GM23338 (cell line): ENCODE data around the gene SERPINE2. TPM values are rescaled to one million over a fixed set of nuclear protein-coding genes. Genes with fewer than 3 reads are reported as not detected.

Experiments
- ATAC-seq: fragments of 200-7000 bp; cut with Tn5 transposase; 3 replicates; pipeline ENCODE4 v1.9.1; 2020
- DNase-seq: peaks from one replicate; pipeline ENCODE4 v3.0.0-alpha.2; 2015; ENCODE audit warnings: low spot score
- H2AFZ ChIP-seq: fragments of 200-600 bp; sonication (generic); 2 replicates; pipeline ENCODE4 v1.8.0; 2016; ENCODE audit warnings: antibody characterized with exemption, mild to moderate bottlenecking, moderate library complexity
- H3F3A ChIP-seq: fragments of 200-600 bp; sonication (generic); replicated peaks from 2 replicates; pipeline ENCODE4 v1.8.0; 2017; ENCODE audit warnings: antibody characterized with exemption, mixed run types, low read depth
- H3K27ac ChIP-seq: fragments of 200-600 bp; sonication (generic); 2 replicates; pipeline ENCODE4 v1.6.1; 2016; ENCODE audit warnings: low read depth
- H3K27me3 ChIP-seq: fragments of 200-600 bp; sonication (generic); 2 replicates; pipeline ENCODE4 v1.8.0; 2016; ENCODE audit warnings: mild to moderate bottlenecking, mixed run types, moderate library complexity; ENCODE audit not compliant: insufficient read depth
- H3K36me3 ChIP-seq: fragments of 200-600 bp; sonication (generic); 2 replicates; pipeline ENCODE4 v1.8.0; 2016; ENCODE audit warnings: mild to moderate bottlenecking; ENCODE audit not compliant: insufficient read depth
- H3K4me1 ChIP-seq: fragments of 200-600 bp; sonication (generic); 2 replicates; pipeline ENCODE4 v1.8.0; 2016; ENCODE audit warnings: mild to moderate bottlenecking, moderate library complexity; ENCODE audit not compliant: insufficient read depth
- H3K4me2 ChIP-seq: fragments of 200-600 bp; sonication (generic); 2 replicates; pipeline ENCODE4 v1.7.1; 2017; ENCODE audit warnings: mixed run types
- H3K4me3 ChIP-seq: fragments of 200-600 bp; sonication (generic); 2 replicates; pipeline ENCODE4 v1.6.1; 2016; ENCODE audit warnings: mixed run types
- H3K79me2 ChIP-seq: fragments of 200-600 bp; sonication (generic); replicated peaks from 2 replicates; pipeline ENCODE4 v1.8.0; 2017; ENCODE audit warnings: mild to moderate bottlenecking; ENCODE audit not compliant: insufficient read depth
- H3K9me2 ChIP-seq: fragments of 200-600 bp; sonication (generic); 2 replicates; pipeline ENCODE4 v1.8.0; 2017; ENCODE audit not compliant: insufficient read depth
- H4K20me1 ChIP-seq: fragments of 200-600 bp; sonication (generic); replicated peaks from 2 replicates; pipeline ENCODE4 v1.8.0; 2017; ENCODE audit warnings: mild to moderate bottlenecking; ENCODE audit not compliant: insufficient read depth
- H3K27ac Mint-ChIP-seq: 2 replicates; pipeline ENCODE4 v1.8.0; 2020; ENCODE audit warnings: inconsistent platforms, mild to moderate bottlenecking, moderate library complexity, mixed read lengths
- H3K27me3 Mint-ChIP-seq: 3 replicates; pipeline ENCODE4 v1.8.0; 2022; ENCODE audit warnings: low read depth, mild to moderate bottlenecking, moderate library complexity, mixed read lengths, inconsistent platforms; ENCODE audit not compliant: insufficient read depth, poor library complexity
- H3K36me3 Mint-ChIP-seq: 3 replicates; pipeline ENCODE4 v1.8.0; 2021; ENCODE audit warnings: low read depth, mild to moderate bottlenecking, inconsistent platforms, moderate library complexity, mixed read lengths
- H3K4me1 Mint-ChIP-seq: 3 replicates; pipeline ENCODE4 v1.8.0; 2020; ENCODE audit warnings: mild to moderate bottlenecking, inconsistent platforms, mixed read lengths
- H3K4me3 Mint-ChIP-seq: 3 replicates; pipeline ENCODE4 v1.8.0; 2021; ENCODE audit warnings: moderate library complexity, mild to moderate bottlenecking, inconsistent platforms, mixed read lengths
- H3K9me3 Mint-ChIP-seq: 3 replicates; pipeline ENCODE4 v1.8.0; 2020; ENCODE audit warnings: moderate library complexity, mild to moderate bottlenecking, inconsistent platforms, mixed read lengths
- CREB1 ChIP-seq: fragments of 250-450 bp; sonication (Bioruptor Pico); IDR thresholded peaks from 2 replicates; pipeline ENCODE4 v1.5.0; 2020; ENCODE audit warnings: low read depth, mild to moderate bottlenecking, moderate library complexity
- CTCF ChIP-seq, 2 experiments: fragments of 200-600 bp in 1 of 2; sonication (generic) in 1 of 2; conservative IDR thresholded peaks; 2 replicates each; pipeline versions ENCODE4 v1.5.1 to v1.6.1; 2016 to 2017; ENCODE audit warnings: antibody characterized with exemption in 2 of 2, low read depth in 2 of 2, mild to moderate bottlenecking in 2 of 2, moderate library complexity in 1 of 2
- ETS1 ChIP-seq: IDR thresholded peaks from 2 replicates; pipeline ENCODE4 v1.6.1; 2016; ENCODE audit warnings: antibody characterized with exemption
- EZH2 ChIP-seq: fragments of 200-600 bp; sonication (generic); IDR thresholded peaks from one replicate; pipeline ENCODE4 v1.8.0; 2017; ENCODE audit warnings: antibody characterized with exemption, mild to moderate bottlenecking, low read depth; ENCODE audit not compliant: unreplicated experiment
- EZH2phosphoT487 ChIP-seq: fragments of 200-600 bp; sonication (generic); IDR thresholded peaks from one replicate; pipeline ENCODE4 v1.8.1; 2018; ENCODE audit warnings: antibody characterized with exemption; ENCODE audit not compliant: unreplicated experiment
- JUNB ChIP-seq: IDR thresholded peaks from one replicate; pipeline ENCODE4 v1.6.1; 2016; ENCODE audit warnings: antibody characterized with exemption; ENCODE audit not compliant: unreplicated experiment
- NANOG ChIP-seq: IDR thresholded peaks from 2 replicates; pipeline ENCODE4 v1.6.1; 2016; ENCODE audit warnings: antibody characterized with exemption, borderline replicate concordance
- POLR2AphosphoS5 ChIP-seq: IDR thresholded peaks from 2 replicates; pipeline ENCODE4 v1.6.1; 2016; ENCODE audit warnings: antibody characterized with exemption, low read depth
- REST ChIP-seq: IDR thresholded peaks from one replicate; pipeline ENCODE4 v1.6.1; 2018; ENCODE audit warnings: antibody characterized with exemption; ENCODE audit not compliant: unreplicated experiment
- STAT1 ChIP-seq: IDR thresholded peaks from one replicate; pipeline ENCODE4 v1.6.1; 2016; ENCODE audit warnings: antibody characterized with exemption; ENCODE audit not compliant: unreplicated experiment
- ZNF114 ChIP-seq: fragments of 250-450 bp; sonication (Bioruptor Pico); IDR thresholded peaks from 2 replicates; pipeline ENCODE4 v1.5.0; 2020; ENCODE audit warnings: mild to moderate bottlenecking, moderate library complexity
- ZNF331 ChIP-seq: fragments of 250-450 bp; sonication (Bioruptor Pico); IDR thresholded peaks from 2 replicates; pipeline ENCODE4 v1.5.0; 2020; ENCODE audit warnings: low read depth, mild to moderate bottlenecking, moderate library complexity
- ZNF462 ChIP-seq: fragments of 250-450 bp; sonication (Bioruptor Pico); IDR thresholded peaks from 2 replicates; pipeline ENCODE4 v1.5.0; 2020; ENCODE audit warnings: mild to moderate bottlenecking, moderate library complexity
- polyA plus RNA-seq: library from polyadenylated mRNA; unstranded; fragments of >200 nt; fragmentation: Nextera tagmentation; extraction: Ambion mirVana; gene quantifications from 2 replicates; pipeline ENCODE4 v1.2.1, GENCODE V29; 2016
- total RNA-seq: library from RNA; depleted of rRNA; stranded (reverse); fragments of >200 nt; shearing (Covaris generic); gene quantifications from 2 replicates; pipeline ENCODE4 v1.2.3, GENCODE V29; 2014

SERPINE2 gene
- total and polyA plus RNA-seq, 2 experiments from 2014 or later = 38.6 to 44.2 TPM

GRCh38 chr2:224024270-224024669, 14.8 kb downstream of the SERPINE2 start:
- no peak overlapping the region for H3K27ac ChIP-seq
- no peaks in the 10 kb centered on the region for H3K36me3 ChIP-seq
- Mint-ChIP-seq H3K36me3 (no peaks in the 10 kb centered on the region; the same call in 2 of the 3 replicates), H3K27me3 (peaks cover 5% of the 10 kb centered on the region), H3K4me3 (no peak overlapping the region), H3K4me1 (peaks cover 53% of the 10 kb centered on the region), H3K27ac (no peak overlapping the region), H3K9me3 (no peaks in the 10 kb centered on the region)
- peaks cover 7% of the 10 kb centered on the region; the same call in 1 of the 2 replicates for H3K27me3 ChIP-seq
- H4K20me1 ChIP-seq = peaks cover 5% of the 10 kb centered on the region
- H2AFZ ChIP-seq = no peak overlapping the region
- peaks cover 51% of the 10 kb centered on the region for H3K4me1 ChIP-seq
- peaks cover 43% of the 10 kb centered on the region for H3K79me2 ChIP-seq
- peak overlapping the region; percentile 69 for H3K4me2 ChIP-seq
- no peak overlapping the region for H3K4me3 ChIP-seq
- DNase-seq = peak; percentile 51
- TF ChIP-seq ZNF462 (CRISPR knock-in tag) (no peak), ZNF114 (CRISPR knock-in tag) (no peak), JUNB (no peak), REST (no peak), EZH2 (no peak), STAT1 (no peak), ZNF331 (CRISPR knock-in tag) (no peak), EZH2phosphoT487 (no peak), CREB1 (CRISPR knock-in tag) (no peak), ETS1 (no peak), NANOG (no peak), POLR2AphosphoS5 (no peak), CTCF (conservative IDR thresholded peaks at IDR 0.05; ENCODE audit: low read depth in 2 of 2) (no peak)
- H3K9me2 ChIP-seq = no peaks in the 10 kb centered on the region
- H3F3A ChIP-seq = no peaks in the 10 kb centered on the region
- ATAC-seq = peak; percentile 14; the same call in 2 of the 3 replicates
